ENCODE measurements around the gene UGGT2.
A peak's percentile ranks its signal among the peaks of the same experiment; 100 is the strongest.
"Not testable (repeated sequence)": the region's sequence is repeated elsewhere in the genome, so short reads cannot be mapped to it uniquely, and the experiment has no call there.

The UGGT2 gene

DNA sequence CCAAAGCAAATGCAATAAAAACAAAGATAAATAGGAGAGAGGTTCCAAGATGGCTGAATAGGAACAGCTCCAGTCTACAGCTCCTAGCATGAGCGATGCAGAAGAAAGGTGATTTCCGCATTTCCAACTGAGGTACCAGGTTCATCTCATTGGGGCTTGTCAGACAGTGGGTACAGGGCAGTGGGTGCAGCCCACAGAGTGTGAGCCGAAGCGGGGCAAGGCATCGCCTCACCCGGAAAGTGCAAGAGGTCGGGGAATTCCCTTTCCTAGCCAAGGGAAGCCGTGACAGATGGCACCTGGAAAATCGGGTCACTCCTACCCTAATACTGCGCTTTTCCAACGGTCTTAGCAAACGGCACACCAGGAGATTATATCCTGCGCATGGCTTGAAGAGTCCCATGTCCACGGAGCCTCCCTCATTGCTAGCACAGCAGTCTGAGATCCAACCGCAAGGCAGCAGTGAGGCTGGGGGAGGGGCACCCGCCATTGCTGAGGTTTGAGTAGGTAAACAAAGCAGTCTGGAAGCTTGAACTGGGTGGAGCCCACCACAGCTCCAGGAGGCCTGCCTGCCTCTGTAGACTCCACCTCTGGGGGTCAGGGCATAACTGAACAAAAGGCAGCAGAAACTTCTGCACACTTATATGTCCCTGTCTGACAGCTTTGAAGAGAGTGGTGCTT lies 6.6 kb downstream of the UGGT2 start:
- DNase-seq: not testable (repeated sequence)

DNA sequence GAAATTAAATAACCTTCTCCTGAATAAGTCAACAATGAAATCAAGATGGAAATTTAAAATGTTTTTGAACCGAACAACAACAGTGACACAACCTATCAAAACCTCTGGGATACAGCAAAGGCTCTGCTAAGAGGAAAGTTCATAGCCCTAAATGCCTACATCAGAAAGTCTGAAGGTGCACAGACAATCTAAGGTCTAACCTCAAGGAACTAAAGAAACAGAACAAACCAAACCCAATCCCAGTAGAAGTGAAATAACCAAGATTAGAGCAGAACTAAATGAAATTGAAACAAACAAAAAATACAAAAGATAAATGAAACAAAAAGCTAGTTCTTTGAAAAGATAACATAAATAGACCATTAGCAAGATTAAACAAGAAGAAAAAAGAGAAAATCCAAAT lies 9.0 kb downstream of the UGGT2 start:
- no peak for DNase-seq

DNA sequence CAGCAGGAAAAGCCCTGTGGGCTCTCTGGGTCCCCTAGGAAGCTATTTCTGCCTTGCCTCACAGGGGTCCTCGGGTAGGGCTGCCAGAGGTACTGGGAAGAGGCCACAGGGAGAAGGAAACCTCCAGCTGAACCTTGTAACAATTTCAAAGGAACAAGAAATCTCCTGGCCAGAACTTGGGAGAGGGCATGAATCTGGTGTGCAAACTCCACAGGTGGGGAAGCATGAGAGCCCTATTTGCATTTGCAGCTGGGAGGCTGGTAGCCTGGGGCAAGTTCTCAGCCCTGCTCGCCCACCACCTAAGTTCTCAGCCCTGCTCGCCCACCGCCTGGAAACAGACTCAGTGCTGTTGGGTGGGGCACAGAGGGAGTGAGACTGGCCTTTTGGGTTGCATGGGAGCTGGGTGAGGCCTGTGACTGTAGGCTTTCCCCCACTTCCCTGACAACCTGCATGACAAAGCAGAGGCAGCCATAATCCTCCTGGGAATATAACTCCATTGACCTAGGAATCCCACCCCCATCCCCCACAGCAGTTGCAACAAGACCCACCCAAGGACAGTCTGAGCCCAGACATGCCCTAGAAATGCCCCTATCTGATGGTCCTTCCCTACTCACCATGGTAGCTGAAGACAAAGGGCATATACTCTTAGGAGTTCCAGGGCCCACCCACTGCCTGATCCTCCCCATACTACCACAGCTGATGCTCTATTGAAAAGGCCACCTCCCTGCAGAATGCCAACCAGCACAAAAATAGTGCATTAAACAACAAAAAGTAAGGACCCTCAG lies 11.7 kb downstream of the UGGT2 start:
- no peak for DNase-seq

DNA sequence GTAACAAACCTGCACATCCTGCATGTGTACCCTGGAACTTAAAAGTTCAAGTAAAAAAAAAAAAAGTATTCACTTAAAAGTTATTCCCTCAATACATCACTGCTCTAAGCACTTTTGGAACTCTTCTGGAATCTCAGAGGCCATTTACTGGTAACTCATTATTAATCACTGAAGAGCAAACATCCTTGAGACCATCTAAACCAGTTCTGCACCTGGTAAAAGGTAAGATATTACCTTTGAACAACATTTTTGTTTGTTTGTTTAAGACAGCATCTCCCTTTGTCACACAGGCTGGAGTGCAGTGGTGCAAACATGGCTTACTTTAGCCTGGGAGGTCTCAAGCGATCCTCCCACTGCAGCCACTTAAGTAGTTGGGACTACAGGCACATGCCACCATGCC lies 16.7 kb downstream of the UGGT2 start:
- DNase-seq: no peak

DNA sequence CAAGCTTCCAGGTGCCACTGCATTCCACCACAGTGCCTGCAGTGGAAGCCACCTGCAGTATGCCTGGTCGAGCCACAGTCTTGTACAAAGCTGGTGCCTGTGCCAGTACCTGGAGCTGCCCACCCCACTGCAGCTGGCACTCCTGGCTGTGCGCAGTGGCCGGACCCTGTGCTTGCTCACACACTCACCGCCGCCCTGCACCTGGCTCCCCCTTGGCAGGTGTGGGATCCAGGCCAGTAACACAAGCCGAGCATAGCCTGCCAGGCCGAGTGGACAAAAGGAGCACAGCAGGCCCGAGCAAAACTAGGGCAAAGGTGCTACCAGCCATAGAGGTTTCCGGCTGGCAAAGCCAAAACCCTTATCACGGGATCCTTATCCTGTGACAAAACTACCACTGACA lies 18.5 kb downstream of the UGGT2 start:
- DNase-seq: no peak

DNA sequence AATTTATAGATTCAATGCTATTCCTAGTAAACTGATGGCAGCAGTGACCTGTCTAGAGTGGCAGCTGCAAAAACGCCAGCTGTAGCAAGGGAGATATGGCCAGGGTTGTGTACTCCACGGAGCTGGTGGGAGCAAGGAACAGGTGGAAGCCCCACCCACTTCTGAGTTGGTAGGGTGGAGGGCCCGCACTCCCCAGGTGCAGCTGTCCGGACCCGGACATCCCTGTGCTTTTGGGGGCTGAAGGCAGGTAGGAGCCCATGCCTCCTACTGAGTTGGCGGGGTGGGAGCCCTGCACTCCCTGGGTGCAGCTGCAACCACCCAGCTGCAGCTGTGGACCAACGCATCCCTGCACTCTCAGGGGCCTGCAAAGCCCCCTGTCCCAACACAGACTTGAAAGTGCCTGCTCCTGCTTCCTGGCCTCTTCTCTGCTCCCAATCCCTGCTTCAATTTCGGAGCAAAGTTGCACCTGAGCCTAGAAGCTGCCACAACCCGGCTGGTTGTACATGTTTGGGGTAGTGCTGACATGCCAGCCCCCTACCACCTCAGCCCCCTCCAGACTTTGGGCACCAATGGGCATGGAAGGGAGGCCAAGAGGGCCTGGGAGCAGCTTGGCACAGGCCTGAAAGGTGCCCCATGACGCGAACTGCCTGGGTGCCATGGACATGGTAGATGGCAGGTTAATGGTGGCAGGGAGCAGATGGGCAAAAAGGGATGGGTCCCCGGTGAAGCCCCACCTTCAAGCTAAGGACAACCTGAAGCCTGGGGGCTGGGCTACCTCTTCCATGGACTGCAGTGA lies 19.8 kb downstream of the UGGT2 start:
- no peak for DNase-seq

DNA sequence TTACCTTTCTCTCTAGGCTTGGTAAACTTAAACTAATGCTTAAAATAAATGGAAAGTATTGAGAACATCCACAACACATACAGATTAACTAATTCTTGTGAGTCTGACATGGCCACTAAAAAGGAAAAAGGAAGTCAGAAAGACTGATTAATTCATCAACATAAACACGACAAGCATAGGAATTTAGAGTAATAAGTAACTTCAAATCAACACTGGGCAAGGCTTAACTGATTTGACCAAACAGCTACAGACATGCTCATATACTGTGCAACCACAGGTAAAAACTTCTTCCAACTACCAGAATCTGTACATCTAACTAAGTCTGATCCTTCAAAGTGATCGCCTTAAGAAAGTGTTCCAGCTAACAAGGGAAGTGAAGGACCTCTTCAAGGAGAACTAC lies 20.5 kb downstream of the UGGT2 start:
- DNase-seq: no peak

DNA sequence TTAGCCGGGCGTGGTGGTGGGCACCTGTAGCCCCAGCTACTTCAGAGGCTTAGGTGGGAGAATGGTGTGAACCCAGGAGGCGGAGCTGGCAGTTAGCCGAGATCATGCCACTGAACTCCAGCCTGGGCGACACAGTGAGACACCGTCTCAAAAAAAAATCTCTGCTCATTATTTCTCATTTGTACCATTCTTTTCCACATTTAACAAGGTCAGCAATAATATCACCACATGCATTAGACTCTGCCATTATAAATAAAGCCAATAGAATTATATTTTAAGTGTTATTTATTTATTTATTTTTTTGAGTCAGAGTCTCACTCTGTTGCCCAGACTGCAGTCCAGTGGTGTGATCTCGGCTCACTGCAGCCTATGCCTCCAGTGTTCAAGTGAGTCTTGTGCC lies 24.2 kb downstream of the UGGT2 start:
- no peak for DNase-seq

DNA sequence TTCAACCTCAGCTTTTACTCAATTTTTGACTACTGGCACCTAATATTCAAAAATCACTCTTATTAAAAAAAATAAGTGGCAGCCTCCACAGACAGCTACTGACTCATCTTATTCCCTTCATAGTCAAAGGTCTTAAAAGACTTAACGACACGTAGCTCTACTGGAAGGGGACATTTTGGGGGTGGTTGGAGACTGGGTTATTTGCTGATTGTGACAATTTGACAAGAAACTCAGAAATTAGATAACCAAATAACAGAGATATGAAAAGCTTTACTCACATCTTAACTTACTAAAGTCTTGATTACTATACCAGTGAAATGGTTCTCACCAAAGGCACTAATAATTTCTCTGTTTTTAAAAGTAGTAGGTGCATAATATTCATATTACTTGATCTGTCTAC lies 25.7 kb downstream of the UGGT2 start:
- no peak for DNase-seq

DNA sequence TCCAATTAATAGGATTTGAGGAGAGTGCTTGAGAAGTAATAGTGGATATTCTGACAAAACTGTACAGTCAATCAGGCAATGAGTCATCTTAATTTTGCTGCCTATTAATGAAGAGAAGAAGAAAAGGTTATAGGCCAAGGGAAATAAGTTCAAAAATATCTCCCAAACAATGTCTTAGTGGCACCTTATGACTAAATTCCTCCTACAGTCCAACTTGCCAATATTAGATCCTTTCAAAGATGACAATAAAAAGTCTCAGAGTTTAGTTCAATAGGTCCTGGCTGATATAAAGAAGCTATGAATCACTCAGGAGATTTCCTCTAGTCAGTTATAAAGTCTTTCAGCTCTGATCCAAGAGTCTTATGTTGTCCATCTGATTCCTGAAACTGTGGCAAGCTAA lies 27.9 kb downstream of the UGGT2 start:
- no peak for DNase-seq

DNA sequence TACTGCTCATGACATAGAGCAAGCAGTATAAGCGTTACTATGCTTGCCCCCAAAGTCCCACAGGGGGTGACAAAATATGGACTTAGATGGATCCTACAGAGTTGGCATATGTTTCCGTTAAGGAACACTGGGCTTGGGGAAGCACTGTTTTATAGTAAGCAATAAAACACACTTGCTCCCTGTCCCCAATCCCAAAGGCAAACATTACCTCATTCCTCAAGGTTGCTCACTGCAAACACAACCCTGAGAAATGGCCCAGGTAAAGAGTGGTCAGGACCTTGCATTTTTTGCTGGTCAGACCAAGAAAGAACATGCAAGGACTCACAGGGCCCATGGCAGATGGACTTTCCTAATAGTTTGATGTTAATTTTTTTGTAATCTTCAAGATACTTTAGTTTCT lies 32.3 kb downstream of the UGGT2 start:
- DNase-seq: no peak

DNA sequence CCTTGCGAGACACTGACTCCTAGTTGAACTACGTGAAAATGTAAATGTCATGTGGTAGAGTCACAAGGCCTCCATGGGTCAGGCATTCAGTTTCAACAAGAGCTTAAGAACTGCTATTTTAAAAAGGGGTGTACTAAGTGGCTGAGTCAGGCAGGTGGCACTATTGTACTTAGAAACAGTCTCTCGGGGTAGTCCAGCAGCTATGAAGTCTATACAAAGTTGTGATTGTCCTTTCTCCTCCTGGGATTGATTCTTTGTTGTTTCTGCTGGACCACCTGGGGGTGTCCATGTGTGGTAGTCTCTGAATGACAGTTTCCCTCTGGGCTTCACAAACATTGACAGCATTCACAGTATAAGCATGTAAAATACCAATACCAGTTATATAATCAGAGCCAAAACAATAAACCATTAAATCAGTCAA lies 33.0 kb downstream of the UGGT2 start:
- DNase-seq: peak; percentile 51

DNA sequence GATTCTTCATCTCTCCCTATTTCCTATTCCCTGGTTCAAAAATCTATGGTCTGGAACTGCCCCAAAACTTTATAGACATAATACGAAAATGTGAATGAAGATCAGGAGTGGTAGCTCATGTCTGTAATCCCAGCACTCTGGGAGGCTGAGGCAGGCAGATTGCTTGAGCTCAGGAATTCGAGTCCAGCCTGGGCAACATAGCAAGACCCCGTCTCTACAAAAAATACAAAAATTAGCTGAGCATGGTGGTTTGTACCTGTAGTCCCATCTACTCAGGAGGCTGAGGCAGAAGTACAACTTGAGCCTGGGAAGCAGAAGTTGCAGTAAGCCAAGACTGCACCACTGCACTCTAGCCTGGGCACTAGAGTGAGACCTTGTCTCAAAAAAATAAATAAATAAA lies 35.1 kb downstream of the UGGT2 start:
- DNase-seq: no peak

DNA sequence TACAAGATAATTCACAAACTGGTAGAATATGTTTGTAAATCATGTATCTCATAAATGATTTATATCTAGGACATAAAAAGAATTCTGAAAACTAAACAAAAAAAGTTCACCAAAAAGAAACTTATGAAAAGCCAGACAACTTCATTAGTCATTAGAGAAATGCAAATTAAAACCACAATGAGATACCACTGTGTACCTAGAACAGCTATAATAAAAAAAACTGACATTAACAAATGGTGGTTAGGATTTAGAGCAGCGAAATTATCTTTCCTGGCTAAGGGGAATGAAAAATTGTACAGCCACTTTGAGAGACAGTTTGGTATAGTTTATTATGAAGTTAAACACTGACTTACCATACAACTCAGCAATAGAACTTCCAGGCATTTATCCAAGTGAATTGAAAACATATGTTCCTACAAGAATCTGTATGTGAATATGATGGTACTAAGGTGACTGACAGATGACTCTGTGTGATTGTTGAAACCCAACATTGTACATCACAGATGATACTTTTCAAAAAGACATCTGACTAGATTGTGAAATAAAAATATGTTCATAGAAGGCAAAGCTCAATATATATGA lies 41.8 kb downstream of the UGGT2 start:
- peak; percentile 33 for DNase-seq

DNA sequence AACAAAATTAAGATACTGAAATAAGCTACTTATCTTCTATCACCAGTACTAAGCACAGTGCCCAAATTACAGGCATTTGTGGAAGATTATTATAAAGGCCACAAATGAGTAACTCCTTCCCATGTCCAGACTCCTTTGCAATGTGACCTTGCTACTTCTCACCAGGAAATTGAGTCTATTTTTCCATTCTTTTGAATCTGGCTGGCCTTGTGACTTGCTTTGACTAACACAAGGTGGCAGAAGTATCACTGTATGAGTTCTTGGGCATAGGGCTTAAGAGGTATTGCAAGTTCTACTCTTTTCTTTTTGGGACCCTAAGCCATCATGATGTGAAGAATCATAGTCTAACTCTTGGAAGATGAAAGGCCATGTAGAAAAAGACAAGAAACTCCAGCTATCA lies 49.9 kb downstream of the UGGT2 start:
- peak; percentile 5 for DNase-seq

DNA sequence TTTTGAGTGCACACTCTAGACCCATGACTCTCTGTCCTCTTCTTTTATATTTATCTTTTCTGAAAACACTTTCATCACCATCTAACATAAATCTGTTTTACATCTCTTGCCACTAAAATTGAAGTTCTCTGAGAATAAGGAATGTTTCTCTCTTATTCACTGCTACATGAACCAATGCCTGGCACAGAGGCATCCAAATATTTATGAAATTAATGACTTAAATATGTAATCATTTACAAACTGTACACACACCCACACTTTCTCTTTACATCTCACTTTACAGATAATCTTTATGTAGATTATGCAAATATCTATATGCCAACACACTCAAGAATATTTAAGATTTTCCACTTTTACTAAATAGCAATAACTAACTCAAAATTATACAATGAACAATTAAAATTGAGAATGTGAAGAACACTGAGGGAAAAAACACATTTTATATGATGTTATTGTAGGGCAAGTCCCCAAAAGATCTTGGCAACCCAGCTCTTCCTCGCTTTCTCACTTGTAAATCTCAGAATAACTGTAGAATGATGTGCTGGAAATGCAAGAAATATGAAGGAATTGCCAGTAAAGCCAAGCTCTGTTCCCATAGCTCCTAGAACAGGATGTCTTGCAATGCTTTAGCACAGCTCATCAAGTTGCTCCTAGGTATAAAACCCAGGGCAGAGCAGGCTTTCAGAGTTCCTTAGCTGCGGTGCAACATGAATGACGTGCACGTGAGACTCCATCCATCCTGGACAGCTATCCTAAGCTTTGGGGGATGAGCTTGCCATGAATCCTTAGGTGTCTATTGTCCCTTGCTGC lies 50.7 kb downstream of the UGGT2 start:
- no peak for DNase-seq

DNA sequence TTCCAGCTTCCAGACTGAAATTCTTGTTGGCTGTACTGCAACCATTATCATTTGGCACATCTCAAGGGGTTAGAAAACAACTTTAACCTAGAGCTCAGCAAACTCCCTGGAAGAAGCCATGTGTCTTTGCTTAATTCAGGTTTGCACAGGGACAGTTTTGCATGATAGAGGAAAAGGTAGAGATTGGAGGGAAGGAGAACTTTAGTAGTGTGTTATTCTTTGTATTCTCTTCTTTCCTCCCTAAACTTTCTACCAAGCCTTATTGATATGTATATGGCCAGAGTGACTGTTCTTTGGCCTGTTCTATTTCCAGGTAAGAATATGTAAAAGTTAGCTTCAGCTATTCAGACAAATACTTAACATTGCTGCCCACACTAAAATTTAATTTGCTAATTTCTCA lies 53.1 kb downstream of the UGGT2 start:
- no peak for DNase-seq

DNA sequence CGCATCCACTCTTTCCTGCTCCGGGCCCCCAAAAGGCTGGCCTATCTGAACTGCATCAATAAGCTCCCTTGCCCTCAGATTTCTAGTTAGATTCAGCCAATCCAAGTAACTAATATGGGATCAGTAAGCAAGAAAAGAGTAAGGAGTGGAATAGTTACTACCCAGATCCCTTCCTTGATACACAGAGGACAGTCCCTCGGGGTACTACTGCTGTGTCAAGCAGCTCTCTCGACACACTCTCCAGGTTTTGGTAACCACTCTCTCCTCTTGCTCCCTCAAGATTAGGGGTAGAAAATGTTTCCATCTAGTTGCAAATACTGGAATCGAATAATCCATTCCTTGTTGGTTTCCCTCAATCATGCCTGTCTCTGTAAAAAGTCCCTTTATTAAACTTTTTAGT lies 65.4 kb downstream of the UGGT2 start:
- DNase-seq: no peak

DNA sequence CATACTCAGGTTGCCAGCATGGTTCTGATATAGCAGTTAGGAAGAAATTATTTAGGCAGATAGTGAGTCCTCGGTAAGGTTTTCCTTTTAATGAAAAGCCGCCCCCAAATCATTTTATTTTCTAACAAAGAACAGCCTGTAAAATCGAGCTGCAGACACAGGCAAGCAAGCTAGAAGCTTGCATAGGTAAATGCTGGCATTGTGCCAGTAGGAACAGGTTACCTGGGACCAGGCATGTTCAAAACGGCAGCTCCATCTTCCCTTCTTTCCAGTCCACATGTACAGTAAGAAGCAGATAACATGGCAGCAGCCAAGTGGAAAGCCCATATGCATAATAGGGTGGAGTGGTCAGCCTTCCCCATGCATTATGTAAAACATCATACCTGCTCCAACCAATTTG lies 71.1 kb downstream of the UGGT2 start:
- no peak for DNase-seq

DNA sequence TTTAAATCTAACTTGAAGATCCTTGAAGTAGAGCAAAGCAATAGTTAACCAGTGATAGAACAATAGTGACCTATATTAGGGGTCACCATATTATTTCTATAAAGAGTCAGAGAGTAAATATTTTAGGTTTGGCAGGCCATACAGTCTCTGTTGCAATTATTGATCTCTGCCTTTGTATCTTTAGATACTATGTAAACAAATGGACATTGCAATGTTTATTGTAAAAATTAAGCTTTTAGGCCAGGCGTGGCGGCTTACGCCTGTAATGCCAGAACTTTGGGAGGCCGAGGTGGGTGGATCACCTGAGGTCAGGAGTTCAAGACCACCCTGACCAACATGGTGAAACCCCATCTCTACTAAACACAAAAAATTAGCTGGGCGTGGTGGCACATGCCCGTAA lies 80.5 kb downstream of the UGGT2 start:
- DNase-seq: not testable (repeated sequence)

DNA sequence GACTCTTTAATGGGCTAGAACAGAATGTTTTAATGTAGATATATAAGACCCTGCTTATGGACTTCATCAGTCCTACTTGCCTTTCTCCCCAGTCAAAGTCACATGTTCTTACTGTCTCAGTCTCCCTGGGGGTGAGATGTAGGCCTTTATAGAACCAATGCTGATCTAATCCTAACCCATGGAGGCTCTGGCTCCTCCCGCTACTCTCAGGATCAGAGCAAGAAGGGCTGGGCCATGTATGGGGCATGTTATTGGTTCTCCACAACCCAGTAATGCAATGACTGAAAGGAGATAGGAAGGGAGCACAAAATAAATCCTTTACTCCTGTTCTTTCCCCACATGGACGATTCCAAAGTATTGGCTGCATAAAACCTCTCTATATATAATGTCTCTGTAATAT lies 82.3 kb downstream of the UGGT2 start:
- no peak for DNase-seq

DNA sequence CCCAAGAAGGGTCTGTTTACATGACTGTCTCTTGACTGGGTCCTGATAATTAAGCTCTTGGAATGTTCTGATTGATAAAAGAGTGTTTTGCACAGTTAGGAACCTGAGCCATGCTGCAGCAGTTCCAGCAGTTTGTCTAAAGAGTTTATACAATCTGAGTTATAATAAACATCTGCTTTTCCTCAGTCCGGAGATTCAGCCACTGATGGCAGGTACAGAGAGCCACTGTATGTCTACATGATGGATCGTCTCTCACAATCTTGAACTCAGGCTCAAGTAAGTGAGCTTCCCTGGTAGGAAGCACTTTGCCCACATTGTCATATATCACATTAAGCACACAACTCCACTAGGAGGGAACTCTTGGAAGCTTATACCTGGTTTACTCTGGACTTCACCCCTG lies 84.3 kb downstream of the UGGT2 start:
- DNase-seq: no peak
